GM23248 (cell line): ENCODE measurements around the gene SLC5A1.
"Not testable (repeated sequence)": the region's sequence is repeated elsewhere in the genome, so short reads cannot be mapped to it uniquely, and the experiment has no call there.

Experiments
- EZH2 ChIP-seq: fragments of 200-600 bp; sonication (generic); IDR thresholded peaks from 2 replicates; pipeline ENCODE4 v1.6.1; 2018; ENCODE audit warnings: antibody characterized with exemption, mild to moderate bottlenecking; ENCODE audit not compliant: insufficient read depth, poor library complexity, severe bottlenecking
- EZH2phosphoT487 ChIP-seq: fragments of 200-600 bp; sonication (generic); IDR thresholded peaks from 2 replicates; pipeline ENCODE4 v1.6.1; 2018; ENCODE audit warnings: antibody characterized with exemption, moderate library complexity, mild to moderate bottlenecking, low read depth; ENCODE audit not compliant: insufficient read depth

DNA sequence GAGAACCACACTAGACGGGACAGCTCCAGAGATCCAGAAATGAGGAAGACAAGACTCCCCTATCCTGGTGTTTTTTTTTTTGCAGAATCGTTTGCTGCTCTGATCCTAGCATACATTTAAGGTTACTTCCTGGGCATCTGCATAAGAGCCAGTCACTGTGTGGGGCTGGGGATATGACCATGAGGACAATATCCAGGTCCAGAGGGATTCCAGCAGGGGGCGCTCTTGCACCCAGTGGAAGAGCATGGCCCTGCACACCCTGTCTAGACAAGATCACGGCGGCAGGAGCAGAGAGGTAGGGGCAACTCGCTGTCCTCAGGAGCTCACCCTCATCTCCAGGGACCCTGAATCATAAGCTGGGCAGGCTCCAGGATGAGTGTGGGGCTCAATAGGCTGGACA lies 97.6 kb downstream of the SLC5A1 start:
- not testable (repeated sequence) for TF ChIP-seq EZH2, EZH2phosphoT487
